ENCODE data around the gene VAMP8. TPM values are rescaled to one million over a fixed set of nuclear protein-coding genes. Genes with fewer than 3 reads are reported as not detected.

VAMP8 gene
- total and polyA plus RNA-seq, 10 of the 15 experiments (the other 5 are each of a cell fraction or from before 2014, with no cell fraction given) = 93.6 to 744 (median 217) TPM

GRCh38 chr2:85539361-85540132, 37.8 kb upstream of the VAMP8 start:
- H3K36me3 ChIP-seq (ENCODE audit: control insufficient read depth in 2 of 2, insufficient read depth in 2 of 2, low read length in 1 of 2) = peaks cover 5 to 23% of the 10 kb centered on the region in 2 experiments
- in situ Hi-C loops (cut with MboI) = no loop called here
- TF ChIP-seq SREBF1 (IDR thresholded peaks at IDR 0.05; ENCODE audit: low read length) (no peak), POU2F2 (IDR thresholded peaks at IDR 0.05; ENCODE audit: borderline replicate concordance, low read depth, low read length) (peak; percentile 37; the same call in 1 of the 3 replicates), BCL3 (IDR thresholded peaks at IDR 0.05; ENCODE audit: borderline replicate concordance, insufficient read depth, low read depth, low read length, poor library complexity, severe bottlenecking) (peak; percentile 26), POLR2A (IDR thresholded peaks at IDR 0.05; ENCODE audit: low read depth, low read length) (peak; percentile 58), HSF1 (IDR thresholded peaks at IDR 0.05; ENCODE audit: low read depth, low read length) (peak; percentile 97), EGR1 (IDR thresholded peaks at IDR 0.05; ENCODE audit: borderline replicate concordance in 1 of 2, low read depth in 2 of 2, low read length in 2 of 2) (peak in 1 of 2 experiments; percentile 30; a peak in 1 of 3 replicates), RAD51 (IDR thresholded peaks at IDR 0.05) (peak; percentile 57), BHLHE40 (IDR thresholded peaks at IDR 0.05; ENCODE audit: borderline replicate concordance in 1 of 2, low read depth in 2 of 2, low read length in 1 of 2) (peak; percentile 57 to 77; a peak in 3 of 4 replicates), CHD2 (IDR thresholded peaks at IDR 0.05; ENCODE audit: borderline replicate concordance, low read depth, low read length) (0 out of 2 replicates have a peak, but pooled peaks have one; percentile 24), MEF2B (IDR thresholded peaks at IDR 0.05; ENCODE audit: partially characterized antibody, poor library complexity, severe bottlenecking) (peak; percentile 10), REST (IDR thresholded peaks at IDR 0.05; ENCODE audit: low read depth, low read length) (0 out of 2 replicates have a peak, but pooled peaks have one; percentile 8), ZNF24 (IDR thresholded peaks at IDR 0.05) (no peak)
- TF ChIP-seq, protein P1, sequence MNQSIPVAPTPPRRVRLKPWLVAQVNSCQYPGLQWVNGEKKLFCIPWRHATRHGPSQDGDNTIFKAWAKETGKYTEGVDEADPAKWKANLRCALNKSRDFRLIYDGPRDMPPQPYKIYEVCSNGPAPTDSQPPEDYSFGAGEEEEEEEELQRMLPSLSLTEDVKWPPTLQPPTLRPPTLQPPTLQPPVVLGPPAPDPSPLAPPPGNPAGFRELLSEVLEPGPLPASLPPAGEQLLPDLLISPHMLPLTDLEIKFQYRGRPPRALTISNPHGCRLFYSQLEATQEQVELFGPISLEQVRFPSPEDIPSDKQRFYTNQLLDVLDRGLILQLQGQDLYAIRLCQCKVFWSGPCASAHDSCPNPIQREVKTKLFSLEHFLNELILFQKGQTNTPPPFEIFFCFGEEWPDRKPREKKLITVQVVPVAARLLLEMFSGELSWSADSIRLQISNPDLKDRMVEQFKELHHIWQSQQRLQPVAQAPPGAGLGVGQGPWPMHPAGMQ (IDR thresholded peaks at IDR 0.05; ENCODE audit: borderline replicate concordance) = no peak

More at GRCh38 chr2:85539361-85540132, 37.8 kb upstream of the VAMP8 start:
- H4K20me1 ChIP-seq (ENCODE audit: control insufficient read depth, insufficient read depth) = peaks cover 4% of the 10 kb centered on the region; the same call in 1 of the 2 replicates
- H3K4me3 ChIP-seq = peak overlapping the region; percentile 86
- ChIA-PET CTCF (interaction anchor here (0.6 to 10.9 kb wide), 13 partner anchors 13 to 522 kb away, joined by 3 to 134 read pairs (median 3); no protein-coding TSS in a partner anchor), SMC1A (ENCODE audit: uncharacterized antibody, unreplicated experiment) (interaction anchor here (0.8 to 8.2 kb wide), 15 partner anchors 11 to 375 kb away, joined by 3 to 86 read pairs (median 7); partner anchors contain the start of genes ELMOD3, RETSAT, RNF181 and SH2D6), POLR2A (interaction anchor here (0.6 to 3.7 kb wide), 29 partner anchors 8 to 613 kb away, joined by 3 to 33 read pairs (median 4); partner anchors contain the start of genes C2orf68, ELMOD3, GGCX and RETSAT), RAD21 (ENCODE audit: unreplicated experiment) (interaction anchor here (0.8 to 6.2 kb wide), 11 partner anchors 9 to 600 kb away, joined by 3 to 43 read pairs (median 5); partner anchors contain the start of genes GGCX, RNF181 and SH2D6)
- H3K4me1 ChIP-seq (ENCODE audit: control insufficient read depth, insufficient read depth, low read length) = no peaks in the 10 kb centered on the region
- peak overlapping the region; percentile 33; the same call in 1 of the 2 replicates for H2AFZ ChIP-seq (ENCODE audit: control insufficient read depth, low read depth, low read length)
- H3K9me3 ChIP-seq (replicated peaks; ENCODE audit: control insufficient read depth, insufficient read depth, low read length) = no peaks in the 10 kb centered on the region; the same call in 2 of the 3 replicates
- intact Hi-C loops (cut with micrococcal nuclease; ENCODE audit: unreplicated experiment) = loop anchor here (2.0 to 5.0 kb wide), 2 partner anchors 78 to 185 kb away; partner anchors contain the start of genes ELMOD3, RETSAT and USP39
- no peaks in the 10 kb centered on the region for H3K27me3 ChIP-seq (replicated peaks in 1 of 2; ENCODE audit: control insufficient read depth in 2 of 2, insufficient read depth in 2 of 2, low read length in 1 of 2)
- WGBS (ENCODE audit: insufficient coverage, insufficient replicate concordance, low lambda C conversion rate, missing lambda C conversion rate) = 0% methylated on average over 49 of the region's 67 CpGs
- peaks cover 60% of the 10 kb centered on the region for H3K79me2 ChIP-seq (ENCODE audit: control insufficient read depth, insufficient read depth, low read length)
- peak overlapping the region; percentile 100 for H3K27ac ChIP-seq (ENCODE audit: control insufficient read depth, insufficient read depth)
- no TSS peak for BruUV-seq (replicated peaks)
- FAIRE-seq (no peak), ATAC-seq (peak; percentile 50), DNase-seq (ENCODE audit: low read depth, low spot score) (peak; percentile 36)
- H3K4me2 ChIP-seq (ENCODE audit: control insufficient read depth, insufficient read depth) = peak overlapping the region; percentile 86
- H3K9ac ChIP-seq (ENCODE audit: control insufficient read depth, insufficient read depth, low read length) = peak overlapping the region; percentile 100

Data from GM12878 (cell line).